BJ (cell line): Measurements from ENCODE around the gene PKIB. TPM values are rescaled to one million over a fixed set of nuclear protein-coding genes. Genes with fewer than 3 reads are reported as not detected.

Source experiments
- CTCF ChIA-PET: fragments of 350-600 bp; formaldehyde crosslinking; extraction: SDS; loops from one replicate; lab custom pipeline; 2021; ENCODE audit warnings: antibody characterized with exemption, inconsistent platforms; lab: Yijun Ruan, JAX
- POLR2A ChIA-PET: fragments of 300-600 bp; sonication (Branson Sonifier 250); formaldehyde crosslinking; extraction: SDS; loops from one replicate; lab custom pipeline; 2021; ENCODE audit warnings: antibody characterized with exemption; lab: Charles Lee
- DNase-seq: peaks from one replicate; pipeline ENCODE4 v3.0.0-alpha.2; 2011; ENCODE audit warnings: low read depth
- H3K27me3 ChIP-seq: 2 replicates; pipeline ENCODE4 v1.6.0; 2011; ENCODE audit warnings: low read length; ENCODE audit not compliant: control insufficient read depth, insufficient read depth
- H3K36me3 ChIP-seq: 2 replicates; pipeline ENCODE4 v1.5.1; 2011; ENCODE audit warnings: low read length; ENCODE audit not compliant: control insufficient read depth, insufficient read depth
- H3K4me3 ChIP-seq: 2 replicates; pipeline ENCODE4 v1.5.1; 2011; ENCODE audit warnings: low read depth, mild to moderate bottlenecking, control low read depth, low read length
- CTCF ChIP-seq: IDR thresholded peaks from 2 replicates; pipeline ENCODE4 v1.5.1; 2011; ENCODE audit warnings: low read depth, mild to moderate bottlenecking, control low read depth, inconsistent platforms, low read length, moderate library complexity; ENCODE audit not compliant: insufficient read depth
- polyA plus RNA-seq: library from polyadenylated mRNA; depleted of rRNA; stranded (reverse); fragments of >200 nt; gene quantifications from 2 replicates; pipeline ENCODE4 v1.2.3, GENCODE V29; 2011

Gene PKIB
- polyA plus RNA-seq, 1 experiment, result not detected

GRCh38 chr6:122669418-122669817 lies 59.2 kb downstream of the PKIB start:
- POLR2A ChIA-PET, result no interaction called here
- Histone ChIP-seq H3K4me3 (no peak overlapping the region), H3K36me3 (no peaks in the 10 kb centered on the region), H3K27me3 (no peaks in the 10 kb centered on the region)
- no peak for TF ChIP-seq CTCF
- DNase-seq, result no peak
- CTCF ChIA-PET, result interaction anchor here (0.7 kb wide), 1 partner anchor 19 kb away, joined by 4 read pairs; no protein-coding TSS in a partner anchor

GRCh38 chr6:122669868-122670267 lies 59.7 kb downstream of the PKIB start:
- ChIA-PET CTCF (no interaction called here), POLR2A (no interaction called here)
- DNase-seq, result no peak

GRCh38 chr6:122671251-122671650 lies 61.0 kb downstream of the PKIB start:
- Histone ChIP-seq H3K4me3 (no peak overlapping the region), H3K36me3 (no peaks in the 10 kb centered on the region), H3K27me3 (no peaks in the 10 kb centered on the region)
- TF ChIP-seq CTCF, result no peak
- ChIA-PET POLR2A (no interaction called here), CTCF (no interaction called here)
- no peak for DNase-seq

More at GRCh38 chr6:122669868-122670267, 59.7 kb downstream of the PKIB start:
- Histone ChIP-seq H3K4me3 (no peak overlapping the region), H3K36me3 (no peaks in the 10 kb centered on the region), H3K27me3 (no peaks in the 10 kb centered on the region)
- no peak for TF ChIP-seq CTCF

GRCh38 chr6:122673343-122673961 lies 63.2 kb downstream of the PKIB start:
- TF ChIP-seq CTCF, result no peak
- no peaks in the 10 kb centered on the region for H3K36me3 ChIP-seq
- H3K4me3 ChIP-seq, result no peak overlapping the region
- DNase-seq, result no peak
- H3K27me3 ChIP-seq, result no peaks in the 10 kb centered on the region
- POLR2A ChIA-PET, result no interaction called here
- CTCF ChIA-PET, result no interaction called here

- H3K27me3 ChIP-seq, result no peaks in the 10 kb centered on the region
- ChIA-PET POLR2A (no interaction called here), CTCF (no interaction called here)
- no peak for DNase-seq
- no peak overlapping the region for H3K4me3 ChIP-seq
- TF ChIP-seq CTCF, result no peak
- no peaks in the 10 kb centered on the region for H3K36me3 ChIP-seq
These were observed 65.9 kb downstream of the PKIB start for GRCh38 chr6:122676146-122676545.
